ENCODE results near the gene SUPT20HL2.

DNA sequence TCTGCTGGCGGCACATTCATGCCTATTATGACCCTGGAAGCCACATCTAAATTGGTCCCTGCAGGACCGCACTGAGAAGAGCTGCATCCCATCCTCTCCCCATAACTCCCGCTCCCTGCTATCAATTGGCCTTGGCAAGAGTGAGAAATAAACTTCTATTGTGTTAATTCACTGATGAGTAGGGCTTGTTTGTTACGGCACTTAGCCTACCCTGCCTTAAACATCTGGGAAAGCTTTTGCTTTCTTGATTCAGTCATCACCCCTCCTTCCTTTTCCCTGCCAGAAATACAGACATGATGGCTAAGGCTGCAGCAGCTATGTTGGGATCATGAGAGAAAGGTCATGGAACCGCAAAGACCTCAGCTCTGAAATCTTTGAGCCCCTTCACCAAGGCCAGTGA lies 36.5 kb downstream of the SUPT20HL2 start:
- TF ChIP-seq SMAD4 (CRISPR knock-in tag; IDR thresholded peaks at IDR 0.05): no peak
- no peak for TF ChIP-seq ZNF423 (CRISPR knock-in tag; IDR thresholded peaks at IDR 0.05)
- TF ChIP-seq TEAD4 (CRISPR knock-in tag; IDR thresholded peaks at IDR 0.05): no peak
- TF ChIP-seq, protein P1, sequence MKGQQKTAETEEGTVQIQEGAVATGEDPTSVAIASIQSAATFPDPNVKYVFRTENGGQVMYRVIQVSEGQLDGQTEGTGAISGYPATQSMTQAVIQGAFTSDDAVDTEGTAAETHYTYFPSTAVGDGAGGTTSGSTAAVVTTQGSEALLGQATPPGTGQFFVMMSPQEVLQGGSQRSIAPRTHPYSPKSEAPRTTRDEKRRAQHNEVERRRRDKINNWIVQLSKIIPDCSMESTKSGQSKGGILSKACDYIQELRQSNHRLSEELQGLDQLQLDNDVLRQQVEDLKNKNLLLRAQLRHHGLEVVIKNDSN (CRISPR knock-in tag; IDR thresholded peaks at IDR 0.05): no peak
- TF ChIP-seq, protein P2, sequence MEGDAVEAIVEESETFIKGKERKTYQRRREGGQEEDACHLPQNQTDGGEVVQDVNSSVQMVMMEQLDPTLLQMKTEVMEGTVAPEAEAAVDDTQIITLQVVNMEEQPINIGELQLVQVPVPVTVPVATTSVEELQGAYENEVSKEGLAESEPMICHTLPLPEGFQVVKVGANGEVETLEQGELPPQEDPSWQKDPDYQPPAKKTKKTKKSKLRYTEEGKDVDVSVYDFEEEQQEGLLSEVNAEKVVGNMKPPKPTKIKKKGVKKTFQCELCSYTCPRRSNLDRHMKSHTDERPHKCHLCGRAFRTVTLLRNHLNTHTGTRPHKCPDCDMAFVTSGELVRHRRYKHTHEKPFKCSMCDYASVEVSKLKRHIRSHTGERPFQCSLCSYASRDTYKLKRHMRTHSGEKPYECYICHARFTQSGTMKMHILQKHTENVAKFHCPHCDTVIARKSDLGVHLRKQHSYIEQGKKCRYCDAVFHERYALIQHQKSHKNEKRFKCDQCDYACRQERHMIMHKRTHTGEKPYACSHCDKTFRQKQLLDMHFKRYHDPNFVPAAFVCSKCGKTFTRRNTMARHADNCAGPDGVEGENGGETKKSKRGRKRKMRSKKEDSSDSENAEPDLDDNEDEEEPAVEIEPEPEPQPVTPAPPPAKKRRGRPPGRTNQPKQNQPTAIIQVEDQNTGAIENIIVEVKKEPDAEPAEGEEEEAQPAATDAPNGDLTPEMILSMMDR (IDR thresholded peaks at IDR 0.05): no peak

Data from WTC11 (cell line).